ENCODE data around the gene MYH9. TPM values are rescaled to one million over a fixed set of nuclear protein-coding genes. Genes with fewer than 3 reads are reported as not detected.

The MYH9 gene
- total RNA-seq, 1 donor from 2014 or later = 111 TPM

- Histone ChIP-seq H3K9me3 (ENCODE audit: control insufficient read depth in 3 of 3, low read length in 3 of 3) (no peaks in the 10 kb centered on the region), H3K36me3 (ENCODE audit: control insufficient read depth in 3 of 3, insufficient read depth in 3 of 3, low read length in 3 of 3) (peaks cover 0 to 3% (median 0%) of the 10 kb centered on the region in 3 donors), H3K27me3 (ENCODE audit: control insufficient read depth in 3 of 3, insufficient read depth in 3 of 3, low read length in 3 of 3) (no peaks in the 10 kb centered on the region), H3K4me3 (ENCODE audit: low read length in 3 of 3) (peak overlapping the region in 2 of 3 donors; percentile 41 to 43), H3K4me1 (ENCODE audit: control insufficient read depth in 3 of 3, insufficient read depth in 3 of 3, low read length in 3 of 3) (peaks cover 85 to 95% (median 86%) of the 10 kb centered on the region in 3 donors), H3K9ac (ENCODE audit: low read depth in 1 of 3, low read length in 3 of 3) (peak overlapping the region in 2 of 3 donors; percentile 50 to 57), H3K27ac (ENCODE audit: low read depth, low read length) (peak overlapping the region; percentile 46)
These were observed 19.3 kb downstream of the MYH9 start for GRCh38 chr22:36368359-36368983.

GRCh38 chr22:36367479-36367878, 20.3 kb downstream of the MYH9 start:
- peak overlapping the region in 2 of 3 donors; percentile 28 to 66 for H3K9ac ChIP-seq (ENCODE audit: low read depth in 1 of 3, low read length in 3 of 3)
- peaks cover 0 to 3% (median 0%) of the 10 kb centered on the region in 3 donors for H3K36me3 ChIP-seq (ENCODE audit: control insufficient read depth in 3 of 3, insufficient read depth in 3 of 3, low read length in 3 of 3)

DNA sequence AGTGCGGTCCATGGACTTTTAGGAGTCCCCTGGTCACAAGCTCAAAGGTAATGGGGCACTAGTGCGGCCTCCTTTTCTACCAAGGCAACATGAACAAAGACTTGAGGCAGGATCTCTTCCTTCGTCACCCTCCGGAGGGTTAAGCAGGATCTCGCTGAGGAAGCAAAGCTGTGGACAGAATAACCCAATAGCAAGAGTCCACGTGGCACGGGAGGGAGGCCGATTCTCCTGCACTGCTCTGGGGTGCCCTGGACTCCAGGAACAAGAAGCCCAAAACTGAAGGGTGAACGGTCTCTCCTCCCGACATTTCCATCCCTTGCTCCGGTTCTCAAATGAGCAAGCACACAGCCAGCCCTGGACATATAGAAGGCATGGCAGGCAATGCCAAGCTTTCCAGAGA, 20.7 kb downstream of the MYH9 start:
- Histone ChIP-seq H3K36me3 (ENCODE audit: control insufficient read depth in 3 of 3, insufficient read depth in 3 of 3, low read length in 3 of 3) (peaks cover 0 to 3% (median 0%) of the 10 kb centered on the region in 3 donors), H3K9ac (ENCODE audit: low read depth in 1 of 3, low read length in 3 of 3) (peak overlapping the region in 2 of 3 donors; percentile 28 to 66), H3K4me3 (ENCODE audit: low read length in 3 of 3) (peak overlapping the region in 1 of 3 donors; percentile 35), H3K9me3 (ENCODE audit: control insufficient read depth in 3 of 3, low read length in 3 of 3) (no peaks in the 10 kb centered on the region), H3K4me1 (ENCODE audit: control insufficient read depth in 3 of 3, insufficient read depth in 3 of 3, low read length in 3 of 3) (peaks cover 86 to 95% (median 88%) of the 10 kb centered on the region in 3 donors), H3K27ac (ENCODE audit: low read depth, low read length) (peak overlapping the region; percentile 39), H3K27me3 (ENCODE audit: control insufficient read depth in 3 of 3, insufficient read depth in 3 of 3, low read length in 3 of 3) (no peaks in the 10 kb centered on the region)

More at GRCh38 chr22:36367479-36367878, 20.3 kb downstream of the MYH9 start:
- H3K27me3 ChIP-seq (ENCODE audit: control insufficient read depth in 3 of 3, insufficient read depth in 3 of 3, low read length in 3 of 3) = no peaks in the 10 kb centered on the region
- peak overlapping the region; percentile 39 for H3K27ac ChIP-seq (ENCODE audit: low read depth, low read length)
- H3K4me3 ChIP-seq (ENCODE audit: low read length in 3 of 3) = peak overlapping the region in 1 of 3 donors; percentile 35
- no peaks in the 10 kb centered on the region for H3K9me3 ChIP-seq (ENCODE audit: control insufficient read depth in 3 of 3, low read length in 3 of 3)
- H3K4me1 ChIP-seq (ENCODE audit: control insufficient read depth in 3 of 3, insufficient read depth in 3 of 3, low read length in 3 of 3) = peaks cover 85 to 95% (median 86%) of the 10 kb centered on the region in 3 donors

- H3K9ac ChIP-seq (ENCODE audit: low read depth in 1 of 3, low read length in 3 of 3) = peak overlapping the region in 1 of 3 donors; percentile 66
- peak overlapping the region; percentile 39 for H3K27ac ChIP-seq (ENCODE audit: low read depth, low read length)
- H3K27me3 ChIP-seq (ENCODE audit: control insufficient read depth in 3 of 3, insufficient read depth in 3 of 3, low read length in 3 of 3) = no peaks in the 10 kb centered on the region
- H3K9me3 ChIP-seq (ENCODE audit: control insufficient read depth in 3 of 3, low read length in 3 of 3) = no peaks in the 10 kb centered on the region
- peaks cover 0 to 3% (median 0%) of the 10 kb centered on the region in 3 donors for H3K36me3 ChIP-seq (ENCODE audit: control insufficient read depth in 3 of 3, insufficient read depth in 3 of 3, low read length in 3 of 3)
- peak overlapping the region in 1 of 3 donors; percentile 13 for H3K4me3 ChIP-seq (ENCODE audit: low read length in 3 of 3)
- H3K4me1 ChIP-seq (ENCODE audit: control insufficient read depth in 3 of 3, insufficient read depth in 3 of 3, low read length in 3 of 3) = peaks cover 88 to 93% (median 91%) of the 10 kb centered on the region in 3 donors
These were observed 21.5 kb downstream of the MYH9 start for GRCh38 chr22:36366291-36366708.

DNA sequence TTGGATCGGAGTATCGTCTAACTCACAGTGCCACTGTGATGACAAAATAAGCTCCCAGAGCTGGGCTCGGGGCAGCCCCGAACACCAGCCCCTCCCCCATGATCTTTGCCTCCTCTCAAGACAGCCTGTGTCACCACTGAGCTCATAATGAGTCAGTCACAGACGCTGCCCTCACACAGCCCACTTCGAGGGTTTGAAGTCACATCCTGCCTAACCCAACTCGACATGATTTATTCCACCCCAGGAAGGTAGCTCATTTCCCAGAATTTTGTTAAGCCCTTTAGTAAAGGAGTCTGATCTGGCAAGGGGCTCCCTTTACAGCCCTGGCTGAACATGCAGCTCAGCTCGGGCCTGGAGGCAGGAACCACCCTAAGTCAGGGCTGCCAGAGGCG, 22.8 kb downstream of the MYH9 start:
- Histone ChIP-seq H3K27me3 (ENCODE audit: control insufficient read depth in 3 of 3, insufficient read depth in 3 of 3, low read length in 3 of 3) (no peaks in the 10 kb centered on the region), H3K27ac (ENCODE audit: low read depth, low read length) (peak overlapping the region; percentile 72), H3K36me3 (ENCODE audit: control insufficient read depth in 3 of 3, insufficient read depth in 3 of 3, low read length in 3 of 3) (peaks cover 0 to 3% (median 0%) of the 10 kb centered on the region in 3 donors), H3K4me3 (ENCODE audit: low read length in 3 of 3) (no peak overlapping the region), H3K9me3 (ENCODE audit: control insufficient read depth in 3 of 3, low read length in 3 of 3) (no peaks in the 10 kb centered on the region), H3K9ac (ENCODE audit: low read depth in 1 of 3, low read length in 3 of 3) (peak overlapping the region in 1 of 3 donors; percentile 35), H3K4me1 (ENCODE audit: control insufficient read depth in 3 of 3, insufficient read depth in 3 of 3, low read length in 3 of 3) (peaks cover 82 to 91% (median 86%) of the 10 kb centered on the region in 3 donors)

GRCh38 chr22:36364255-36365019, 23.3 kb downstream of the MYH9 start:
- H3K9me3 ChIP-seq (ENCODE audit: control insufficient read depth in 3 of 3, low read length in 3 of 3) = no peaks in the 10 kb centered on the region
- peaks cover 0 to 3% (median 0%) of the 10 kb centered on the region in 3 donors for H3K36me3 ChIP-seq (ENCODE audit: control insufficient read depth in 3 of 3, insufficient read depth in 3 of 3, low read length in 3 of 3)
- no peaks in the 10 kb centered on the region for H3K27me3 ChIP-seq (ENCODE audit: control insufficient read depth in 3 of 3, insufficient read depth in 3 of 3, low read length in 3 of 3)
- peaks cover 80 to 90% (median 86%) of the 10 kb centered on the region in 3 donors for H3K4me1 ChIP-seq (ENCODE audit: control insufficient read depth in 3 of 3, insufficient read depth in 3 of 3, low read length in 3 of 3)
- peak overlapping the region in 1 of 3 donors; percentile 33 for H3K9ac ChIP-seq (ENCODE audit: low read depth in 1 of 3, low read length in 3 of 3)
- H3K27ac ChIP-seq (ENCODE audit: low read depth, low read length) = peak overlapping the region; percentile 72
- H3K4me3 ChIP-seq (ENCODE audit: low read length in 3 of 3) = no peak overlapping the region

GRCh38 chr22:36363349-36363981, 24.3 kb downstream of the MYH9 start:
- peaks cover 0 to 3% (median 0%) of the 10 kb centered on the region in 3 donors for H3K36me3 ChIP-seq (ENCODE audit: control insufficient read depth in 3 of 3, insufficient read depth in 3 of 3, low read length in 3 of 3)
- peak overlapping the region; percentile 72 for H3K27ac ChIP-seq (ENCODE audit: low read depth, low read length)
- no peaks in the 10 kb centered on the region for H3K9me3 ChIP-seq (ENCODE audit: control insufficient read depth in 3 of 3, low read length in 3 of 3)
- H3K4me1 ChIP-seq (ENCODE audit: control insufficient read depth in 3 of 3, insufficient read depth in 3 of 3, low read length in 3 of 3) = peaks cover 80 to 86% (median 84%) of the 10 kb centered on the region in 3 donors
- H3K4me3 ChIP-seq (ENCODE audit: low read length in 3 of 3) = no peak overlapping the region
- H3K27me3 ChIP-seq (ENCODE audit: control insufficient read depth in 3 of 3, insufficient read depth in 3 of 3, low read length in 3 of 3) = no peaks in the 10 kb centered on the region
- H3K9ac ChIP-seq (ENCODE audit: low read depth in 1 of 3, low read length in 3 of 3) = peak overlapping the region in 2 of 3 donors; percentile 11 to 41

GRCh38 chr22:36362932-36363331, 24.8 kb downstream of the MYH9 start:
- Histone ChIP-seq H3K4me1 (ENCODE audit: control insufficient read depth in 3 of 3, insufficient read depth in 3 of 3, low read length in 3 of 3) (peaks cover 75 to 82% (median 78%) of the 10 kb centered on the region in 3 donors), H3K36me3 (ENCODE audit: control insufficient read depth in 3 of 3, insufficient read depth in 3 of 3, low read length in 3 of 3) (peaks cover 0 to 3% (median 0%) of the 10 kb centered on the region in 3 donors), H3K27me3 (ENCODE audit: control insufficient read depth in 3 of 3, insufficient read depth in 3 of 3, low read length in 3 of 3) (no peaks in the 10 kb centered on the region), H3K9ac (ENCODE audit: low read depth in 1 of 3, low read length in 3 of 3) (peak overlapping the region in 1 of 3 donors; percentile 11), H3K9me3 (ENCODE audit: control insufficient read depth in 3 of 3, low read length in 3 of 3) (no peaks in the 10 kb centered on the region), H3K27ac (ENCODE audit: low read depth, low read length) (peak overlapping the region; percentile 72), H3K4me3 (ENCODE audit: low read length in 3 of 3) (peak overlapping the region in 1 of 3 donors; percentile 13)

DNA sequence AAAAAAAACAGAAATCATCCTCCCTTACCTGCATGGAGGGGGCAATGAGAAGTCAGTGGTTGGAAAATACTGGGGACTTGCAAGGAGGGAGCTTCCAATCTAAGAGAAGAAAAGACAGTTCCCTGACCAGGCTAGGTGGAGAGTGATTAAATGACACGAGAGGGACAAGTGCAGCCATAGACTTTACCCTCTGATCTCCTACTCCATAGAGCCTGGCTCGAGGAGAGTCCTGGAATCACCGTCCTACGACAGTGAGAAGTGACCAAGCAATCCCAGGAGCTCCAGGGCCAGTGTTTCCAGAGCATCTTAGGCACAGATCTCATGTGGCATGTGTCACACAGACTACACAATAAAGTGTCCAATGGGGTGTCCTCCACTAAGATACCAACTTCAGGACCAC, 25.7 kb downstream of the MYH9 start:
- Histone ChIP-seq H3K9ac (ENCODE audit: low read depth in 1 of 3, low read length in 3 of 3) (no peak overlapping the region), H3K9me3 (ENCODE audit: control insufficient read depth in 3 of 3, low read length in 3 of 3) (no peaks in the 10 kb centered on the region), H3K27ac (ENCODE audit: low read depth, low read length) (no peak overlapping the region), H3K27me3 (ENCODE audit: control insufficient read depth in 3 of 3, insufficient read depth in 3 of 3, low read length in 3 of 3) (no peaks in the 10 kb centered on the region), H3K4me3 (ENCODE audit: low read length in 3 of 3) (no peak overlapping the region), H3K36me3 (ENCODE audit: control insufficient read depth in 3 of 3, insufficient read depth in 3 of 3, low read length in 3 of 3) (peaks cover 0 to 3% (median 0%) of the 10 kb centered on the region in 3 donors), H3K4me1 (ENCODE audit: control insufficient read depth in 3 of 3, insufficient read depth in 3 of 3, low read length in 3 of 3) (peaks cover 76 to 82% (median 78%) of the 10 kb centered on the region in 3 donors)
